Measurements from ENCODE around the gene C5orf46.

Gene C5orf46

GRCh38 chr5:147893820-147894219, 12.5 kb downstream of the C5orf46 start:
- H3K27ac ChIP-seq: no peak overlapping the region
- TF ChIP-seq ZFX (IDR thresholded peaks at IDR 0.05; ENCODE audit: borderline replicate concordance) (no peak), CTCF (IDR thresholded peaks at IDR 0.05) (no peak)

GRCh38 chr5:147892696-147893296, 13.5 kb downstream of the C5orf46 start:
- peak overlapping the region; percentile 57 for H3K27ac ChIP-seq

GRCh38 chr5:147887930-147888329, 18.4 kb downstream of the C5orf46 start:
- H3K27ac ChIP-seq: no peak overlapping the region
- no peak for TF ChIP-seq ZFX (IDR thresholded peaks at IDR 0.05; ENCODE audit: borderline replicate concordance)
- no peak for TF ChIP-seq CTCF (IDR thresholded peaks at IDR 0.05)

More at GRCh38 chr5:147892696-147893296, 13.5 kb downstream of the C5orf46 start:
- TF ChIP-seq ZFX (IDR thresholded peaks at IDR 0.05; ENCODE audit: borderline replicate concordance) (no peak), CTCF (IDR thresholded peaks at IDR 0.05) (no peak)

- TF ChIP-seq CTCF (IDR thresholded peaks at IDR 0.05) (peak; percentile 65), ZFX (IDR thresholded peaks at IDR 0.05; ENCODE audit: borderline replicate concordance) (no peak)
- no peak overlapping the region for H3K27ac ChIP-seq
These were observed 19.2 kb downstream of the C5orf46 start for GRCh38 chr5:147887026-147887627.

GRCh38 chr5:147882586-147883313, 23.6 kb downstream of the C5orf46 start:
- H3K27ac ChIP-seq: no peak overlapping the region
- TF ChIP-seq ZFX (IDR thresholded peaks at IDR 0.05; ENCODE audit: borderline replicate concordance): no peak
- TF ChIP-seq CTCF (IDR thresholded peaks at IDR 0.05): no peak

GRCh38 chr5:147880487-147880886, 25.9 kb downstream of the C5orf46 start:
- no peak overlapping the region for H3K27ac ChIP-seq
- TF ChIP-seq CTCF (IDR thresholded peaks at IDR 0.05) (no peak), ZFX (IDR thresholded peaks at IDR 0.05; ENCODE audit: borderline replicate concordance) (no peak)

- TF ChIP-seq ZFX (IDR thresholded peaks at IDR 0.05; ENCODE audit: borderline replicate concordance) (no peak), CTCF (IDR thresholded peaks at IDR 0.05) (no peak)
- H3K27ac ChIP-seq: no peak overlapping the region
These were observed 26.6 kb downstream of the C5orf46 start for GRCh38 chr5:147879784-147880183.
